NCI-H1694 (cell line): ENCODE data around the gene DMD.

Experiments
- DNase-seq: peaks from one replicate; lab custom pipeline; 2025; lab: John Stamatoyannopoulos, UW

Gene DMD

GRCh38 chrX:31178064-31178768 is 2033.1 kb downstream of the DMD start:
- no peak for DNase-seq

- DNase-seq = no peak
These were observed 2040.6 kb downstream of the DMD start for GRCh38 chrX:31170792-31171191.

GRCh38 chrX:31168551-31168950 is 2042.8 kb downstream of the DMD start:
- DNase-seq = no peak

GRCh38 chrX:31166832-31167231 is 2044.5 kb downstream of the DMD start:
- DNase-seq = no peak

- no peak for DNase-seq
These were observed 2044.9 kb downstream of the DMD start for GRCh38 chrX:31166416-31166815.

GRCh38 chrX:31165241-31166035 is 2045.9 kb downstream of the DMD start:
- no peak for DNase-seq

- no peak for DNase-seq
These were observed 2056.4 kb downstream of the DMD start for GRCh38 chrX:31154946-31155345.

GRCh38 chrX:31153475-31154047 is 2057.8 kb downstream of the DMD start:
- no peak for DNase-seq

GRCh38 chrX:31147175-31147574 is 2064.2 kb downstream of the DMD start:
- no peak for DNase-seq

- no peak for DNase-seq
These were observed 2071.4 kb downstream of the DMD start for GRCh38 chrX:31139961-31140360.

GRCh38 chrX:31138124-31138523 is 2073.2 kb downstream of the DMD start:
- DNase-seq = no peak

- DNase-seq = no peak
These were observed 2075.2 kb downstream of the DMD start for GRCh38 chrX:31136144-31136611.

GRCh38 chrX:31132821-31133241 is 2078.5 kb downstream of the DMD start:
- DNase-seq = no peak

- DNase-seq = no peak
These were observed 2080.7 kb downstream of the DMD start for GRCh38 chrX:31130457-31131220.

- no peak for DNase-seq
These were observed 2082.5 kb downstream of the DMD start for GRCh38 chrX:31128855-31129254.

- no peak for DNase-seq
These were observed 2083.6 kb downstream of the DMD start for GRCh38 chrX:31127716-31128115.

- no peak for DNase-seq
These were observed 2085.1 kb downstream of the DMD start for GRCh38 chrX:31126205-31126604.

GRCh38 chrX:31124536-31124935 is 2086.8 kb downstream of the DMD start:
- DNase-seq = no peak

GRCh38 chrX:31123335-31123734 is 2088.0 kb downstream of the DMD start:
- DNase-seq = no peak

GRCh38 chrX:31117266-31117665 is 2094.1 kb downstream of the DMD start:
- no peak for DNase-seq

- no peak for DNase-seq
These were observed 2096.0 kb downstream of the DMD start for GRCh38 chrX:31115398-31115797.

GRCh38 chrX:31114858-31115257 is 2096.5 kb downstream of the DMD start:
- DNase-seq = no peak
